ENCODE data around the gene AKAP17A. TPM values are rescaled to one million over a fixed set of nuclear protein-coding genes. Genes with fewer than 3 reads are reported as not detected.

The AKAP17A gene
- total RNA-seq, 1 experiment from 2014 or later: 35.4 TPM

- RAD21 ChIA-PET (ENCODE audit: low non-redundant PET in 1 of 2, low total read pairs in 2 of 2, uncharacterized antibody in 2 of 2, unreplicated experiment in 2 of 2): no interaction called here
- intact Hi-C loops (cut with micrococcal nuclease): no loop called here
- no peak overlapping the region for H3K4me3 ChIP-seq (replicated peaks in 1 of 2; ENCODE audit: low read depth in 1 of 2, low read length in 2 of 2)
- H3K9me3 ChIP-seq (ENCODE audit: control insufficient read depth in 1 of 2, insufficient read depth in 1 of 2, low read depth in 1 of 2, low read length in 2 of 2): no peaks in the 10 kb centered on the region
- DNase-seq (ENCODE audit: low read depth, low spot score): no peak
- no peaks in the 10 kb centered on the region for H3K4me1 ChIP-seq (ENCODE audit: control insufficient read depth in 1 of 2, insufficient read depth in 2 of 2, low read length in 2 of 2)
- H3K9ac ChIP-seq (ENCODE audit: low read length): no peak overlapping the region
- CTCF ChIA-PET: no interaction called here
- H4K20me1 ChIP-seq (ENCODE audit: insufficient read depth): no peaks in the 10 kb centered on the region
- H3K79me2 ChIP-seq (ENCODE audit: insufficient read depth, low read length): peaks cover 53% of the 10 kb centered on the region
- H3K4me2 ChIP-seq (ENCODE audit: low read length): no peak overlapping the region
- H3K27ac ChIP-seq (ENCODE audit: low read depth, low read length): no peak overlapping the region
- TF ChIP-seq POLR2AphosphoS5 (IDR thresholded peaks at IDR 0.05; ENCODE audit: low read depth, low read length) (no peak), TCF7L2 (IDR thresholded peaks at IDR 0.05; ENCODE audit: borderline replicate concordance, extremely low read depth, insufficient read depth, insufficient read length) (no peak), RAD21 (IDR thresholded peaks at IDR 0.05; ENCODE audit: low read depth) (no peak), EZH2 (IDR thresholded peaks at IDR 0.05) (no peak)
- TF ChIP-seq, protein P1, sequence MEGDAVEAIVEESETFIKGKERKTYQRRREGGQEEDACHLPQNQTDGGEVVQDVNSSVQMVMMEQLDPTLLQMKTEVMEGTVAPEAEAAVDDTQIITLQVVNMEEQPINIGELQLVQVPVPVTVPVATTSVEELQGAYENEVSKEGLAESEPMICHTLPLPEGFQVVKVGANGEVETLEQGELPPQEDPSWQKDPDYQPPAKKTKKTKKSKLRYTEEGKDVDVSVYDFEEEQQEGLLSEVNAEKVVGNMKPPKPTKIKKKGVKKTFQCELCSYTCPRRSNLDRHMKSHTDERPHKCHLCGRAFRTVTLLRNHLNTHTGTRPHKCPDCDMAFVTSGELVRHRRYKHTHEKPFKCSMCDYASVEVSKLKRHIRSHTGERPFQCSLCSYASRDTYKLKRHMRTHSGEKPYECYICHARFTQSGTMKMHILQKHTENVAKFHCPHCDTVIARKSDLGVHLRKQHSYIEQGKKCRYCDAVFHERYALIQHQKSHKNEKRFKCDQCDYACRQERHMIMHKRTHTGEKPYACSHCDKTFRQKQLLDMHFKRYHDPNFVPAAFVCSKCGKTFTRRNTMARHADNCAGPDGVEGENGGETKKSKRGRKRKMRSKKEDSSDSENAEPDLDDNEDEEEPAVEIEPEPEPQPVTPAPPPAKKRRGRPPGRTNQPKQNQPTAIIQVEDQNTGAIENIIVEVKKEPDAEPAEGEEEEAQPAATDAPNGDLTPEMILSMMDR (IDR thresholded peaks at IDR 0.05 in 2 of 3, conservative IDR thresholded peaks at IDR 0.05 in 1 of 3; ENCODE audit: borderline replicate concordance in 1 of 3, insufficient read depth in 1 of 3, low read depth in 2 of 3, low read length in 2 of 3): no peak
- TF ChIP-seq, protein P2, sequence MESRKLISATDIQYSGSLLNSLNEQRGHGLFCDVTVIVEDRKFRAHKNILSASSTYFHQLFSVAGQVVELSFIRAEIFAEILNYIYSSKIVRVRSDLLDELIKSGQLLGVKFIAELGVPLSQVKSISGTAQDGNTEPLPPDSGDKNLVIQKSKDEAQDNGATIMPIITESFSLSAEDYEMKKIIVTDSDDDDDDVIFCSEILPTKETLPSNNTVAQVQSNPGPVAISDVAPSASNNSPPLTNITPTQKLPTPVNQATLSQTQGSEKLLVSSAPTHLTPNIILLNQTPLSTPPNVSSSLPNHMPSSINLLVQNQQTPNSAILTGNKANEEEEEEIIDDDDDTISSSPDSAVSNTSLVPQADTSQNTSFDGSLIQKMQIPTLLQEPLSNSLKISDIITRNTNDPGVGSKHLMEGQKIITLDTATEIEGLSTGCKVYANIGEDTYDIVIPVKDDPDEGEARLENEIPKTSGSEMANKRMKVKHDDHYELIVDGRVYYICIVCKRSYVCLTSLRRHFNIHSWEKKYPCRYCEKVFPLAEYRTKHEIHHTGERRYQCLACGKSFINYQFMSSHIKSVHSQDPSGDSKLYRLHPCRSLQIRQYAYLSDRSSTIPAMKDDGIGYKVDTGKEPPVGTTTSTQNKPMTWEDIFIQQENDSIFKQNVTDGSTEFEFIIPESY (IDR thresholded peaks at IDR 0.05; ENCODE audit: extremely low read depth, insufficient replicate concordance, low read length): no peak
- no TSS peak for BruUV-seq (replicated peaks)
- H3K27me3 ChIP-seq (ENCODE audit: insufficient read depth, low read length): no peaks in the 10 kb centered on the region
- no peak; the same call in 1 of the 2 replicates for ATAC-seq
- H3K9me2 ChIP-seq (ENCODE audit: insufficient read depth): no peaks in the 10 kb centered on the region
- no peak overlapping the region for H2AFZ ChIP-seq (ENCODE audit: low read depth, low read length, poor library complexity, severe bottlenecking)
- POLR2A ChIA-PET: no interaction called here
- peaks cover 18 to 52% of the 10 kb centered on the region in 2 experiments; a peak in 3 of 4 replicates for H3K36me3 ChIP-seq (ENCODE audit: control insufficient read depth in 1 of 2, insufficient read depth in 2 of 2, low read length in 2 of 2)
Measured at GRCh38 chrX:1598021-1598875, 6.8 kb downstream of the AKAP17A start.
